HG03442 (cell line): ENCODE results near the gene CCDC88C.

Source experiments
- ATAC-seq: cut with Tn5 transposase; IDR thresholded peaks from one replicate; pipeline ENCODE4 v1.9.1; 2021; ENCODE audit warnings: mild to moderate bottlenecking, moderate library complexity; ENCODE audit not compliant: unreplicated experiment

The CCDC88C gene

DNA sequence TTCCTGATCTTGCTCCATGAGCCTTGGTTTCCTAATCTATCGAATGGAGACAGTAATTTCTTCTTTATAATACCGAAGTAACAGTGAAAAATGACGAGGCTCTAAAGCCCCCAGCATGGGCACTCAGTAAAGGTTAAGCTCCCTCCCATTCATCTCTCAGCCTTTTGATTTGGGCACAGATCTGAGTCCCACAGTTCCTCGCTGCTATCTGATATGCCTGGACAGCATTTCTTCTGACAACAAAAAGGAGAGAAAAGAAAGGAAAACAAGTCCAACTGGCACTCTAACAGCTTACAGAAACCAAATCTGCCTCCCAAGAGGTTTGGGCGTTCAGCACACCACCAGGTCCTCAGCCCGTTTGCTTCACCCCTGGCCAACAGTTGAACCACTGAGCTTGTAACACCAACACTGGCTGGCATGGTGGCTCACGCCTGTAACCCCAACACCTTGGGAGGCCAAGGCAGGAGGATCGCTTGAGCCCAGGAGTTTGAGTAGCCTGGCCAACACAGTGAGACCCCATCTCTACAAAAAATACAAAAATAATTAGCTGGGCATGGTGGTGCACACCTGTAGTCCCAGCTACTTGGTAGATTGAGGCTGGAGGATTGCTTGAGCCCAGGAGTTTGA lies 19.5 kb downstream of the CCDC88C start:
- no peak for ATAC-seq

DNA sequence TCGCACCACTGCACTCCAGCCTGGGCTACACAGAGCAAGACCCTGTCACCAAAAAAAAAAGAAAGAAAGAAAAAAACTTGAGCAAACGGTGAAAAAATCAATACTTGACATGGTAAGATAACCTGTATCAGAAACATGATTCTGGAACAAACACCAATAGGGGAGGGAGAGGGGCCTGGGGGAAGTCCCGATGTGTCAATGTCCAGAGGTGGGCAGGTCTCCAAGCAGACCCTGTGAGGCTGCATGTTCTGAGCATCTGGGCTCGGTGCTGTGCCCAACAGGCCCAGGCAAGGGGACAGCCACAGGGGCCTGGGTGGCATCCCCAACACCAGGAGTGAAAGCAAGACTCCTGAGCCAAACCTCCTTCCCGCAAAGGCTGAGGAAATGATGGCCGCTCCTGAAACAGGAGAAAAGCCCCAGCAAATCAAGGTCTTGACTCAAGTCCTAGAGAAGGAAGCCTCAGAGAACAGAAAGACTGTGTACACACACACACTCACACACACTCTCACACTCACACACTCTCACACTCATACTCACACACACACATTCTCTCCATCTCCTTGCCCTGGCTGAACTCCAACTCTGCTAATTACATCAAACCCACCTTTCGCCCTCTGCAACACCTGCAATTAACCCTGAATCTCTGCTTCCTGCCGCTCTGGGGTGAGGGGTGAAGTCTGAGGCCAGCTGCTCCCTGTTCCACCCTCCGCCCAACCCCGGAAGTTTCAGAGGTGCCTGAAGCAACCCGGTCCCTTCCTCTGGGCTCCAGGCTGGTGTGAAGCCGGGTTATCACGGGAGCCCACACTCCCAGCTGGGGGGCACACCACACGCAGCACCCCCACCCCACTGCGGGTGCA lies 20.4 kb downstream of the CCDC88C start:
- ATAC-seq = peak; percentile 67

DNA sequence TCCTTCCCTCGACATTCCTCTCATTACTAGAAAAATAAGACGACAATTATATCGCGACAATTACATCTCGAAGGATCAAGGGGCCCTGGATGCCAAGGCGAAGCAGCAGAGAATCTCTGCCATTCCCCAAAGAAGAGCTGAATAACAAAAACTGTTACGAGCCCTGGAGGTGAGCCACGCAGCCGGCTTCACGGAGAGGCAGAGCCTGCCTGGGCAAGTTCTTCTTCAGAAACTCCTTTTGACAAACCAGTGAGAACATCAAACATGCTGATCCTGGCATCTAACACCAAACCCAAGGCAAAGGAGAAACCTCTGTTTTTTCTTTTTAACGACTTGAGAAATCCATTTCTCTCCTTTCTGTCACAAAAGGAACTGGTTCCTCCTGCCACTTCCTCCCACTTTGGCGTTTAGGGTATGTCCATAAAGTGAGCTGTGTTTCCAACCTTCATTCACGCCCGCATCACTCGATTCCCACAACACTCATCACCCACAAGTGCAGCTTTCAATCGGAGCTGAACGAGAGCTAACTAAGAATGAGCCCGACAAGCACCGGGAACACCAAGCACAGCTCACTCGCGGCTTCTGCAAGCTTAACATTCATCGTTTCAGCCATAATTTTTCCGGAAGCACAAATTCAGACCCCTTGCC lies 21.5 kb downstream of the CCDC88C start:
- no peak for ATAC-seq

DNA sequence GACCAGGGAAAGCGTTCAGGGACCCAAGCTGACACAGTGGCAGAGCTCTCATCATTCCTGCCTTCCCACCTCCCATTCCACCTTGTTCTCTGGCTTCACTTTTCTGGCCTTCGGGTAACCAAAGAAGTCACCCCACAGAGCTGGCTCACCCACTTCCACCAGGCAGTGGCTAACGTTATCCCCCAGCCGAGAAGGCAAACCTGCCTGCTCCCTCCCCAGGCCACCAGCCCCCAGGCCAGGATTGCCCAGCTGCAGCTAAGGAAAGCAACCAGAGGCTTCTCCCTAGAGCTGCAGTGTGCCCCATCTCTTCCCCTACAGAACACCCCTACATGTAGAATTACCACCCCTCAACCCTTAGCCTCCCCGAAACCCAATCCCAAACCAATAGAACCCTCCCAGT lies 22.2 kb downstream of the CCDC88C start:
- ATAC-seq = no peak

DNA sequence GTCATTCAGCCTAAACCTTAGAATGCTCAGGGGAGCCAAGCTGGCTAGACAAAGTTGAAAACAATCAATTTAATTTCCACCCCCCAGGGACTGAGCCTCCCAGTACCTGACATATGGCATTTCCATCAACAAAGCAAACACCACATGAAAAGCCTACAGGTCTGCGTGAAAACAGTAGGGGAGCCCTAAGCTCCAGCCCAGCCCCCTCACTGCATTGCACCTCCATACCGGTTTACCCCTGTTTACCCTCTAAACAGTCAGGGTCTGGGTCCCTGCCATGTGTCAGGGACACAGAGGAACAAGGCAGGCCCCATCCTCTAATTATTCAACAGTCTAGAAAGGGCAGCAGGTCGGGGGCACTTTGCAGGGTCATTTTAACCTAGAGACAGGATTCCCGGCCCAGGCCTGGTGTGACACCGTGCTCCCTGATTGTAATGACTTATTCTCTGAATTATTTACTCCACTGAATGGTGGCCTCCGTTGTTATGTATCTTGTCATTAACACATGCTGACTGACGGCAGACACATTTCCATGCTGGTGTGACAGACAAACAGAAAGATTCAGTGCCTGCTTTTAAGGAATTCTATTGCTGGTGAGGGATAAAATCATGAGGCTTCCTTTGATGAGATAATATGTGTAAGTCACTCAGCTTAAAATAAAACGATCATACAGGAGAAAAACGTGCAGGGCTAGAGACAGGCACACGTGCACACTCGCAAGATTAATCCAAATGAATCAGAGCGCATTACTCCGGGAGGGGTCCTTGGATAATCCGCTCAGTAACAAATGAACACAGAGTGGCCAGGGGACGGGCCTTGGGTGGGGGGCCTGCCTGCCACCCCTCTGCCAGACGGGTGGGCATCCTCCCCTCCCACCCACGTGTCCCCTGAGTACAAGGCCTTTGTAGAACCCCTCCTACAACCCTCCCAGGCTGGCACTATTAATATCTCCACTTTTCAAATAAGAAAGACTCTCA lies 23.2 kb downstream of the CCDC88C start:
- ATAC-seq = no peak

DNA sequence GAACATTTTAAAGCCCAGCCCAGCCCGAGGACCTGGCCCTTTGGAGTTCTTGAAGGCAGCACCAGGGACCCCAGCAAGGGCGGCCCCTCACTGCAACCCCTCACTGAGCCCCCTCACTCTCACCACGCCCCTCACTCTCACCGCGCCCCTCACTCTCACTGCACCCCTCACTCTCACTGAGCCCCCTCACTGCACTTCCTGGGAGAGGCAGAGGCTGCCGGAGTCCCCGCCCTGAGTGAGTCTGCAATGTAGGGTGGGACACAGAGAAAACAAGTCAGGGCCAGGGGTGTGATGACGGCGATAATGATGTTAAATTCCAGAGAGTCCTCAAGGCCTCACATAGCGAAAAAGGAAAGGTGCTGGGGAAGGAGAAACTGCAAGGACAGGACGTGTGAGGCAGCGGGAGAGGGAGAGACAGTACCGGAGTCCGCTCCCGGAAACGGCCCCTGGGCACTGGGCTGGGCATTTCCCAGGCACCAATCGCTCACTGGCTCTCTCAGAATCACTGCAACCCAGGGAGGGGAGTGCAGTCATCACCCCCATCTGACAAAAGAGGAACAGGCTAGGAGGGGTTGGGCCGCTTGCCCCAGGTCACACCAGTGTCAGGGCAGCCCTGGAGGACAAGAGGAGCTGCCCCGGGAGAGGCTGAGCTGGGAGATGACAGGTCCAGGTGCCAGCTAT lies 24.9 kb downstream of the CCDC88C start:
- ATAC-seq = no peak

DNA sequence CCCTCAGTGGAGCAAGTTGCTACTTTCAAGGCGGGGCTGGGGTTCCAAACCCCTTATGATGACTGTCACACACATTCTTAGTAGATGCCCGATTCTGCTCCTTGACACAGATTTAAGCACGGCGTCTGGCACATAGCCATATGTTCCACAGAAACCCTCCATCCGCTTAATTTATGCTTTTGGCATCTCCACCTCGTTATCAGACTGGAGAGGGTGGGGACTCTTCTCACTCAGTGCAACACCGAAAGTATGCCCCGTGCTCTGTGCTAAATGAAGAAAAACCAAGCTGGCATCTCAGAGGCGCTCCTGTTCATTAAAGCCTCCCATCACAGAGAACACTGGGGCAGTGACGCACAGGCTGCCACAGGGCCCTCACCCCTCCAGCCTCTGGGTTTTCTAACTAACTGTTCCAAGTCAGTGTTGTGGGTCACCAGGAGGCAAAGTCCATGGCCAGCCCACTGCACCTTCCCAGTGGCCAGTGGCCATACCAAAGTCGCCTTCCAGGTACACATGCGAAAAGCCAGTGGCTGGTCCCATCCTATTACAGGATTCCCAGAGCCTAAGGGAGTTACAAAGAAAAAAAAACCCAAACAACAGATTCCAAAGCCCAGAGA lies 27.3 kb downstream of the CCDC88C start:
- ATAC-seq = no peak

DNA sequence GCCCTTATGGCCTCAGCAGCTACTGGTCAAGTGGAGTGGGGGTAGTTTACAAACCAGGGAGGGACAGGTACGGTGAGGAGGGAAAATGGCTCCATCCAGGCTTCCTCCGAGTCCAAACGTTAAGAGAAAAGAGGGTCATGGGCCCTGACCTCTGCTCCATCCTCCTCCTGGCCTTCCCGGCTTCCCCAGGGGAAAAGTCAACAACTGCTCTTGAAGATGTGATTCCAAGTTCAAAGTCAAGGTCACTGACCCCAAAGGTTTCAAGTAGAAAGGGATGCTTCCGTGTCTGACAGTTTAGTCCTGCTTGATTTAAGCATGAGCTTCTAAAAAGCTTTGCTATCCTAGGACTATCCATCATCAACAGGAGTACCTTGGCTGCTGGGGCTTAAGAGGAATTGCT lies 28.5 kb downstream of the CCDC88C start:
- no peak for ATAC-seq

DNA sequence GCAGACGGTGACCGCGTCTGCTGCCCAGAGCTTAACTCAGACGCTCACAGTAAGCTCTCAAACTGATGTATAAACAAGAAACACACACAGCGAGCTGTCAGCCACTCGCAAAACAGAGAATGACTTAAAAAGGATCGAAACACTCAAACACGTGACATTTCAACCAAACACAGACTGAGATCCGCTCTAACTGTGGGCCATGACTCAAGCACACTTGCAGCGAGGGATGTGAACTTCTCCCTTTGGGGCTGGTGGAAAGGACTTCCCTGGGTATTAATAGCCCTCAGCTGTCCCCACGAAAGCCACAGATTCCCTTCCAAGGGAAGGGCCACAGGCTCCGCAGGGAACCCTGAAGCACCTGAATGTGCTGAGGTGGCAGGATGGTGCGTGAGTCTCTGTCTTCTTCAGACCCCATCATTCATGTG lies 29.1 kb downstream of the CCDC88C start:
- ATAC-seq = peak; percentile 49

DNA sequence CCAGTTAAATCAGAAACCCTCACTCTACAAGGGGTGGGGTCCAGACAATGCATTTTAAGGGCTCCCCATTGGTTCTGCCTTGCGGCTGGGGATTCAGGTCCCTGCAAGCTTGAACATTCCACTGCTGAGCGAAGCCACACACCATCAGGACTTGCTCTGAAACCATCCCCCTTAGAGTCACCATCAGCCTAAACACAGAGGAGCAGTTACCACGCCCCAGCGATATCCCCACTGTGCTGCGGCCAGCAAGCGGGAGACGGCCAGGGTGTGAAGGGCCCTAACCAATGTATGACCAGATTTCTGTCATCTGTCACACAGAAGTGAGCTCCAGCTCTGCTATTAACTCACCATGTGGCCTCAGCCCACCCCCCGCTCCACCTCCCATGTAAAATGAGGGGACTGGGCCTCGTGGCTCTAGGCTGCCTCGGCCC lies 29.7 kb downstream of the CCDC88C start:
- no peak for ATAC-seq

DNA sequence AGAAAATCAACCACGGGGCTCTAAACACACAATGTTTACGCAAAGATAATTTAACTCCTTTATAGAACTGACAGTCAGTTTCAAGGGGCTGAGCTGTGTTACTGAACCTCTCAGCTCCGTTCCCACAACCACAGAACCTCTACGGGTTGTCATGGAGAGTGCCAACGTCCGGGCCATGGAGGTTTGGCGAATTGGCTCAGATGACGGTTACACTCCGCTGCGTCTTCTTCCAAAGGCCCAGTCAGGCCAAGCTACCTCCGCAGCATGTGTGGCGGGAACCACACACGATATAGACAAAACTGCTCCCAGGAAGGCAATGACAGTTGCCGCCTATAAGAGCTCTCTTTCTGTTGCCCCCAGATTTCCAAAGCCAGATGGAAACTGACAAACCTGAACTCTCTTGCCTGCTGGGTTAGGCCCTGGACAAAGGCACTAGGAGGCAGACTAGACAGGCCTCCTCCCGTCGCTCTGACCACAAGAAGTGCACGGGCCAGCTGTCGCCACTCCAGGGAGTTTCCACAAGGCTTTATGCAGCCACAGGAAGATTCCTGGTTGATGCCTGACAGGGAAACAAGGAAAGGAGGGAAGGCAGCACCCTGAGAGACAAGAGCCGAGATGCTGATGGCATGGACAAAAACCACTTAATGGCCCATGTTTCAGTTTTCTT lies 30.3 kb downstream of the CCDC88C start:
- no peak for ATAC-seq

DNA sequence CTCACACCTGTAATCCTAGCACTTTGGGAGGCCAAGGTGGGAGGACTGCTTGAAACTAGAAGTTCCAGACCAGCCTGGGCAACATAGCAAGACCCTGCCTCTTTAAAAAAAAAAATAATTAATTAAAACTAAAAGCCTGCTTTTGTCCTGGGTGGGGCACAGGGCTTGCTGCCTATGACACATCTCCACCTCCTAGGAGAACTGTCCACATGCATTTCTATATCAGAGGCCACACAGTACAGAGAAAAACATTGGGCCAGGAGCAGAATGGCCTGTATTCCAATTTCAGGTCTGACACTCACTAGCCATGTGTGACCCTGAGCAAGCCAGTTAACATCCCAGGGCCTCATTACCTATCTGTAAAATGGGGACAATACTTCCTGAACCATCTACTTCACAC lies 31.9 kb downstream of the CCDC88C start:
- no peak for ATAC-seq

DNA sequence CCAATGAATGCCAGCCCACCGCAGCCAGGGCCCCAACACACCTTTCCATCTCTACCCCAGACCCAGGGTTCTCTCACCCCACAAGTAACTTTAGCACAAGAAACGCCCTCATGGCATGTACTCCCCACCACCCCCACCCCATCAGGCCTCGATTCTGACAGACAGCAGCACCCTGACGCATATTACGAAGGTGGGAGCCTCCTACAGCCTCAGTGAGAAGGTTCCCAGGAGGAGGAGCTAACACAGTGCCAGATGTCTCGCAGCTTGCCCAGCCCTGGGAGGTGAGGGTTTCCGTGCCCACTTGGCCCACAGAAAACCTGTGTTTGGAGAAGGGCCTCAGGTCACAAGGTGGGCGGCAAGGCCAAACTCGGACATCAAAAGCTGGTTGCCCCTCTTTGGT lies 32.4 kb downstream of the CCDC88C start:
- ATAC-seq = no peak

DNA sequence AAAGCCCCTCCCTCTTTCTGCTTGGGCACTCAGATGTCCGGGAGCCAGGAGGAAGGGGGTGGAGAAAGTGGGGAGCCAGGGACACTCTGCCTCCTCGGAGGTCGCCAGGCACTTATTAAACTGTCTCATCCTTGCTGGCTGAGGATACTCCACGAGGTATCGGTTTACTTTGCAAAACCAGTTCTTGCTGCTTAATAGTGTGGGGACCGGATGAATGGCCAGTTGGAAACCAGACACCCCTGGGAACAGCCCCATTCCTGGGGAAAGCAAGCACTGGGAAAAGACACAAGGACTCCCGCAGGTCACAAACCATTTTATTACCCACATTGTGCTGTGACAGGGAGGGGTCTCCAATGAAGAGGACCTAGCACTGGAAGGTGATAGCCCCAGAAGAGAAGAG lies 34.2 kb downstream of the CCDC88C start:
- ATAC-seq = no peak

DNA sequence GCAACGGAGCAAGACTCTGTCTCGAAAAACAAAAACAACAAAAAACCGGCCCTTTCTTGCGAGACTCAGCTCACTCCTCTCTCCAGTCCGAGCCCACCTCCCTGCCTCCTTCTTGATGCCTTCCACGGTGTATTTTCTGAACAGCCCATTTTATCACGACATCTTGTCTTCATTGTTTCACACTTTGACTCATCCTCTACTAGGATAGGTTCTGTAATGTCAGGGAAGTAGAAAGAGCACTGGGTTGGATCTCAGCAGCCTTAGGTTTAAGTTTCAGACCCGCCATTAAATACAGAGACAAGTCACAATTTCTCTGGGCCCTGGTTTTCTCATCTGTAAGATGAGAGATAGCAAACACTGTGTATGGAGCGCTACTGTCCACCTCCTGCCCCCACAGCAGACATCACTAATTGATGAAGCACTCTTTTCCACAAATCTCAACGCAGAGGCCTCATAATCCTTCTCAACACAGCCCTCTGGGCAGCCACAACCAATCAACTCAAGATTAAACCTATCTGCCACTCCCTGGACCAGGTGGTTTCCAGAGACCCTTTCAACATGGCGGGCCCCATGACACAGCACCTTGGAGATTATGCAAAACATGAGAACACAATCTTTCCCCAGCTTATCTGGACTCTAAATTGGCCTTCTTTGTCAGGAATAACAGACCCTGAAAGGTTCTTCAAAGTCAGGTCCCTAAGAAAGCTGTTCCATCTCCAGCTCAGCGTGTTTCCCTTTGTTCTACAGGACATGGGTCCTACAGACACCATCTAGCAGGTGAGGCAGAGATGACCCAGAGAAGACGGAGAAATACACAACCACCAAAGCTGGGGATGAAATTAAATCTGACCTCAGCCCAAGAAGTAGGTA lies 35.6 kb downstream of the CCDC88C start:
- no peak for ATAC-seq

DNA sequence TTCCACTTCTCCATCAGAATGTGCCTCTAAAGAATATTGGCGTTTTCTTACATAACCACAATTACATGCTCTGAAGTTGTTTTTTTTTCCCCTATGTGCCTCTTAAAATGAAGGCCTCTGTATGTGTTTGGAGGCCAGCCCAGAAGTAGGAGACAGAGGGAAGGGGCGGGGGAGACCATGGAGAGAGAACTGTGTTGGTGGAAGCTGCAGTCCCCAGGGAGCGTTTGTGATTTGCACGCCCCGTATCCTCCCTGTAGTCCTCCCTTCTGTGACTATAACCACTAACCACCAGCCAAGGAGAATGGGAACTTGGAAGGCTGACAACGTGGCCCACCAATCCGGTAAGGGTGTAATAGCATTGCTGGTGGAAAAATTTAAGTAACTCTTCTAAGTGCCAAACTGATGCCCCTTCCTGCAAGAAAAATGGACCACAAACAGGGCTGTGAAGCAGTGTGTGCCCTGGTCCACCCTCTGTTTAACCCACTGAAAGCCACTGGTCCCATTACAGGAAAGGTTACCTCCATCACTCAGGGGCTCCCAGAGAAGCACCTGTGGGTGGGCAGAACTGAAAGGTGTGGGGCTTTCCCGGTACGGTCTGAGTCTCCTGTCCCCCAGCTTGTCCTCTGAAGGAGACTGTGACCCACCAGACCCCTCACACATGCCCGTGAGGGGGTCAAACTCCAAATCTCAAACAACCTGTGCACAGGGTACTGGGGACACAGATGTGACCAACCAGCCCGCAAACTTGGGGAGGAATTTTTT lies 36.8 kb downstream of the CCDC88C start:
- ATAC-seq = no peak

DNA sequence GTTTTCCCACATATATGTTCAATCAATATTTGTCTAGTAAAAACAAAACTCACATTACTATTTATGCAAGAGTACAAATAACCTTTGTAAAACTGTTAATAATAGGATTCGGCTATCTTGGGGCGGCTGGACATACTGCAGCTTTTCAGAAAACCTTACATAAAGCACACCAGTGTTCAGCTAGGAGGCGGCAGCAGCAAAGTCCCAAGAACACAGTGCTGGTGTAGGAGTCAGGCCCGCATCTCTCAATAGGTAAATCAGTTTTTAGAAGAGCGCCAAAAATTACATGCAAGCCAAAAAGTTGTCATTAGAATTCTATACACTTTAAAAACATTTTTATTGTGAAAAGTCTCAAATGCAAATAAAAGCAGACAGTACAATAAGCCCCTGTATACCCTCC lies 37.5 kb downstream of the CCDC88C start:
- ATAC-seq = no peak

DNA sequence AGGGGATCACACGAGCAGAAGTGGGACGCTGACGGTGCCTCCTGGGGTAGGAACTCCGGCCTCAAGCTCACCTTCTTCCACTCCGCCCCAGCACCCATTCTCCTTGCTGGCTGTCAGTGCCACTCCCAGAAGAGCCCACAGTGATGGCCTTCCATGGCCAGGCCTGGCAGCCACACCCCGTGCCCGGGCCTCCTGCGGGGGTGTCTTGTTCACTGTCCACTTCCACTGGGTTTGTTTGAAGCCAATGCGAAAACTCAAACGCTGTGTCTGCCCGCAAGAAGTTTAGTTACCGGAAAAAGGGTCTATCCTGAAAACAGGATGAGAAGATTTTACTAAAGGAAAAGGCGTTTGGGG lies 38.1 kb downstream of the CCDC88C start:
- no peak for ATAC-seq
